Stimulated activated CD8-positive, alpha-beta memory T cell treated with anti-CD3 and anti-CD28 coated beads, Interleukin-4, amount 100 ng/mL, for 1 hour (primary cell): ENCODE results near the gene TNNI3K.

Experiments used
- DNase-seq, 2 donors: peaks; one replicate each; pipeline ENCODE4 v3.0.0-alpha.2; 2020; ENCODE audit warnings: low read depth in 2 of 2, low spot score in 1 of 2

Gene TNNI3K

GRCh38 chr1:74485622-74486021 is 250.4 kb downstream of the TNNI3K start:
- no peak for DNase-seq

- no peak for DNase-seq
Observed at GRCh38 chr1:74486036-74486435, 250.8 kb downstream of the TNNI3K start.

GRCh38 chr1:74496669-74497068 is 261.5 kb downstream of the TNNI3K start:
- no peak for DNase-seq

GRCh38 chr1:74498901-74499300 is 263.7 kb downstream of the TNNI3K start:
- DNase-seq, result no peak

GRCh38 chr1:74502432-74502831 is 267.2 kb downstream of the TNNI3K start:
- DNase-seq, result no peak

GRCh38 chr1:74502858-74503257 is 267.7 kb downstream of the TNNI3K start:
- DNase-seq, result no peak

GRCh38 chr1:74504125-74504932 is 269.1 kb downstream of the TNNI3K start:
- no peak for DNase-seq

- DNase-seq, result no peak
Observed at GRCh38 chr1:74504933-74505512, 269.8 kb downstream of the TNNI3K start.

- no peak for DNase-seq
Observed at GRCh38 chr1:74505928-74506710, 270.9 kb downstream of the TNNI3K start.

GRCh38 chr1:74508449-74508848 is 273.3 kb downstream of the TNNI3K start:
- DNase-seq, result no peak

GRCh38 chr1:74512170-74512915 is 277.2 kb downstream of the TNNI3K start, which contains the start of gene LRRC53:
LRRC53 (minus strand) TSS chr1:74512611; CDS start chr1:74483349, 29,262 bp downstream.
- DNase-seq, result no peak

GRCh38 chr1:74513411-74514300 is 278.5 kb downstream of the TNNI3K start:
- no peak for DNase-seq

GRCh38 chr1:74517599-74518051 is 282.4 kb downstream of the TNNI3K start:
- no peak for DNase-seq

- no peak for DNase-seq
Observed at GRCh38 chr1:74522148-74522547, 287.0 kb downstream of the TNNI3K start.

GRCh38 chr1:74523873-74524480 is 288.8 kb downstream of the TNNI3K start:
- no peak for DNase-seq

GRCh38 chr1:74526708-74527107 is 291.5 kb downstream of the TNNI3K start:
- DNase-seq, result no peak

- no peak for DNase-seq
Observed at GRCh38 chr1:74528123-74528522, 292.9 kb downstream of the TNNI3K start.

GRCh38 chr1:74530892-74531291 is 295.7 kb downstream of the TNNI3K start:
- DNase-seq, result no peak

- no peak for DNase-seq
Observed at GRCh38 chr1:74531796-74532195, 296.6 kb downstream of the TNNI3K start.

GRCh38 chr1:74534241-74534640 is 299.1 kb downstream of the TNNI3K start:
- DNase-seq, result no peak
